GM12801 (cell line): ENCODE results near the gene ATF7IP.

Source experiments
- CTCF ChIP-seq: IDR thresholded peaks from one replicate; pipeline ENCODE4 v1.5.1; 2011; ENCODE audit warnings: control low read depth; ENCODE audit not compliant: insufficient read length; ENCODE audit errors: extremely low read depth

ATF7IP gene

GRCh38 chr12:14431975-14432374 is 66.5 kb downstream of the ATF7IP start:
- TF ChIP-seq CTCF: no peak

GRCh38 chr12:14435627-14436026 is 70.1 kb downstream of the ATF7IP start:
- TF ChIP-seq CTCF: no peak

- no peak for TF ChIP-seq CTCF
Observed at GRCh38 chr12:14442221-14442881, 76.9 kb downstream of the ATF7IP start.

- no peak for TF ChIP-seq CTCF
Observed at GRCh38 chr12:14443531-14443930, 78.0 kb downstream of the ATF7IP start.

GRCh38 chr12:14450479-14450878 is 85.0 kb downstream of the ATF7IP start:
- TF ChIP-seq CTCF: no peak

- TF ChIP-seq CTCF: no peak
Observed at GRCh38 chr12:14452336-14452735, 86.9 kb downstream of the ATF7IP start.

GRCh38 chr12:14452865-14453264 is 87.4 kb downstream of the ATF7IP start:
- TF ChIP-seq CTCF: no peak
